Breast epithelium (tissue), 4 donors: Measurements from ENCODE around the gene MYO15B. TPM values are rescaled to one million over a fixed set of nuclear protein-coding genes. Genes with fewer than 3 reads are reported as not detected.

Experiments used
- DNase-seq, 2 donors: peaks; one replicate each; pipeline ENCODE4 v3.0.0-alpha.2; 2019; ENCODE audit warnings: low spot score in 2 of 2
- H3K27ac ChIP-seq, 2 donors: fragments of 200-600 bp; sonication (generic) in 1 of 2; one replicate each; pipeline ENCODE4 v1.5.1; 2016 to 2019; ENCODE audit warnings: mild to moderate bottlenecking in 1 of 2
- H3K27me3 ChIP-seq, 2 donors: fragments of 200-600 bp; sonication (generic) in 1 of 2; one replicate each; pipeline versions ENCODE4 v1.5.1 to v1.6.0; 2017 to 2019; ENCODE audit warnings: control low read depth in 1 of 2, mild to moderate bottlenecking in 1 of 2
- H3K36me3 ChIP-seq: fragments of 200-600 bp; one replicate; pipeline ENCODE4 v1.5.1; 2019
- H3K4me1 ChIP-seq, 2 donors: fragments of 200-600 bp; sonication (generic); one replicate each; pipeline ENCODE4 v1.5.1; 2016 to 2019; ENCODE audit warnings: control low read depth in 1 of 2
- H3K4me3 ChIP-seq, 3 donors: fragments of 200-600 bp; sonication (generic); 1 replicate in 2 of 3; 2 replicates in 1 of 3; pipeline ENCODE4 v1.5.1; 2016 to 2019; ENCODE audit warnings: mild to moderate bottlenecking in 3 of 3, moderate library complexity in 2 of 3
- H3K9me3 ChIP-seq, 2 donors: fragments of 200-600 bp; sonication (generic) in 1 of 2; one replicate each; pipeline ENCODE4 v1.5.1; 2016 to 2019; ENCODE audit warnings: control low read depth in 1 of 2
- CTCF ChIP-seq, 3 donors: fragments of 450-650 bp; IDR thresholded peaks; one replicate each; pipeline ENCODE4 v1.5.1; 2016 to 2017; ENCODE audit warnings: antibody characterized with exemption in 3 of 3, mild to moderate bottlenecking in 3 of 3, moderate library complexity in 3 of 3
- POLR2A ChIP-seq: fragments of 450-650 bp; IDR thresholded peaks from one replicate; pipeline ENCODE4 v1.6.1; 2016; ENCODE audit warnings: antibody characterized with exemption, mild to moderate bottlenecking, moderate library complexity
- POLR2AphosphoS5 ChIP-seq, 3 donors: sonication (generic); formaldehyde crosslinking; IDR thresholded peaks; one replicate each; pipeline ENCODE4 v1.6.1; 2017; ENCODE audit warnings: antibody characterized with exemption in 3 of 3
- intact Hi-C: fragments of 100-400 bp; cut with DNase I; formaldehyde crosslinking; loops from one replicate; pipeline ENCODE4 v1.15.1; 2023; ENCODE audit warnings: low total_unique reads
- total RNA-seq, 3 donors: library from RNA; depleted of rRNA; stranded (reverse); fragments of >200 nt; gene quantifications; one replicate each; pipeline ENCODE4 v1.1.0, GENCODE V29; 2016

MYO15B gene
- total RNA-seq, 3 donors from 2014 or later, result 65.3 to 121 (median 86.6) TPM

GRCh38 chr17:75589012-75589918, 1.7 kb downstream of the MYO15B start:
- Histone ChIP-seq H3K4me3 (peak overlapping the region; percentile 70 to 91 (median 73)), H3K9me3 (no peaks in the 10 kb centered on the region), H3K36me3 (no peaks in the 10 kb centered on the region), H3K4me1 (peaks cover 0 to 7% of the 10 kb centered on the region in 2 donors), H3K27me3 (no peaks in the 10 kb centered on the region), H3K27ac (peak overlapping the region; percentile 81 to 96)
- TF ChIP-seq CTCF (IDR thresholded peaks at IDR 0.05), result peak in 2 of 3 donors; percentile 26 to 92
- TF ChIP-seq POLR2AphosphoS5 (IDR thresholded peaks at IDR 0.05), result no peak
- no peak for TF ChIP-seq POLR2A
- DNase-seq, result peak; percentile 88 to 97
- intact Hi-C loops, result loop anchor here (10.0 kb wide), 1 partner anchor 164 kb away; no protein-coding TSS in a partner anchor

DNA sequence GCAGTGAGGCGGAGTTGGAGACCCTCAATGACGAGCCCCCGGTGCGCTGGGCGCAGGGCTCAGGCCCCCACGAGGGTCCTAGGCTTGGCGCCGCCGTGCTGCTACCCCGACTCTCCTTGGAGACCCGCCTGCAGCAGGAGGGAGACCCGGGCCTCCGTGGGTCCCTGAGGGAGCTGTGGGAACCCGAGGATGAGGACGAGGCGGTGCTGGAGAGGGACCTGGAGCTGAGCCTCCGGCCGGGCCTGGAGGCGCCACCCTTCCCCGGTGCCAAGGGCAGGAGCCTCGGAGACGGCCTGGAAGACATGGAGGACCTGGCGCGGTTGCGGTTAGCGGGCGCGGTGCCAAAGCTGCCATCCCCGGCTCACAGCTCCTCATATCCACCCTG, 2.3 kb downstream of the MYO15B start:
- peak overlapping the region; percentile 70 to 91 (median 73) for H3K4me3 ChIP-seq
- H3K9me3 ChIP-seq, result no peaks in the 10 kb centered on the region
- H3K27ac ChIP-seq, result peak overlapping the region; percentile 81 to 96
- DNase-seq, result no peak
- no peaks in the 10 kb centered on the region for H3K27me3 ChIP-seq
- TF ChIP-seq POLR2A (no peak), POLR2AphosphoS5 (IDR thresholded peaks at IDR 0.05) (no peak), CTCF (IDR thresholded peaks at IDR 0.05) (no peak)
- intact Hi-C loops, result loop anchor here (10.0 kb wide), 1 partner anchor 165 kb away; no protein-coding TSS in a partner anchor
- H3K4me1 ChIP-seq, result peaks cover 0 to 7% of the 10 kb centered on the region in 2 donors
- H3K36me3 ChIP-seq, result no peaks in the 10 kb centered on the region

- Histone ChIP-seq H3K4me1 (peaks cover 0 to 7% of the 10 kb centered on the region in 2 donors), H3K27me3 (no peaks in the 10 kb centered on the region), H3K36me3 (no peaks in the 10 kb centered on the region), H3K4me3 (peak overlapping the region in 2 of 3 donors; percentile 70 to 91), H3K27ac (peak overlapping the region; percentile 81 to 96), H3K9me3 (no peaks in the 10 kb centered on the region)
- no peak for DNase-seq
- no peak for TF ChIP-seq POLR2AphosphoS5 (IDR thresholded peaks at IDR 0.05)
- TF ChIP-seq POLR2A, result no peak
- no peak for TF ChIP-seq CTCF (IDR thresholded peaks at IDR 0.05)
- intact Hi-C loops, result no loop called here
Measured at GRCh38 chr17:75590314-75590761, 2.7 kb downstream of the MYO15B start.

GRCh38 chr17:75590849-75591721, 3.5 kb downstream of the MYO15B start:
- Histone ChIP-seq H3K9me3 (no peaks in the 10 kb centered on the region), H3K36me3 (no peaks in the 10 kb centered on the region), H3K4me3 (no peak overlapping the region), H3K27me3 (no peaks in the 10 kb centered on the region), H3K27ac (peak overlapping the region in 1 of 2 donors; percentile 96), H3K4me1 (peaks cover 0 to 7% of the 10 kb centered on the region in 2 donors)
- intact Hi-C loops, result no loop called here
- no peak for DNase-seq
- TF ChIP-seq POLR2AphosphoS5 (IDR thresholded peaks at IDR 0.05) (no peak), CTCF (IDR thresholded peaks at IDR 0.05) (no peak), POLR2A (no peak)
